KMS-11 (cell line): ENCODE data around the gene KCNH3.

Source experiments
- H2AFZ ChIP-seq: fragments of 200-600 bp; sonication (generic); 2 replicates; pipeline ENCODE4 v1.6.1; 2016; ENCODE audit warnings: antibody characterized with exemption, mixed run types, low read depth
- H3K27ac ChIP-seq: fragments of 200-600 bp; sonication (generic); 2 replicates; pipeline ENCODE4 v1.6.1; 2016; ENCODE audit warnings: mild to moderate bottlenecking, mixed run types
- H3K27me3 ChIP-seq: fragments of 200-600 bp; sonication (generic); 2 replicates; pipeline ENCODE4 v1.6.1; 2017; ENCODE audit warnings: mild to moderate bottlenecking, low read depth, mixed run types, moderate library complexity; ENCODE audit not compliant: insufficient read depth
- H3K36me3 ChIP-seq: fragments of 200-600 bp; sonication (generic); 2 replicates; pipeline ENCODE4 v1.6.1; 2017; ENCODE audit warnings: mild to moderate bottlenecking, mixed run types; ENCODE audit not compliant: insufficient read depth
- H3K4me1 ChIP-seq: fragments of 200-600 bp; sonication (generic); 2 replicates; pipeline ENCODE4 v1.6.1; 2016; ENCODE audit warnings: mild to moderate bottlenecking, low read depth, mixed run types; ENCODE audit not compliant: poor library complexity, severe bottlenecking
- H3K4me2 ChIP-seq: fragments of 200-600 bp; sonication (generic); 2 replicates; pipeline ENCODE4 v1.7.0; 2016; ENCODE audit warnings: mild to moderate bottlenecking, mixed run types
- H3K4me3 ChIP-seq: fragments of 200-600 bp; sonication (generic); IDR thresholded peaks from 2 replicates; pipeline ENCODE4 v1.6.1; 2017; ENCODE audit warnings: low read depth, low read length, mixed read lengths; ENCODE audit not compliant: insufficient read depth
- H3K79me2 ChIP-seq: fragments of 200-600 bp; sonication (generic); 2 replicates; pipeline ENCODE4 v1.6.1; 2016; ENCODE audit warnings: low read depth, mixed run types; ENCODE audit not compliant: insufficient read depth
- H3K9ac ChIP-seq: fragments of 200-600 bp; sonication (generic); 2 replicates; pipeline ENCODE4 v1.6.1; 2016; ENCODE audit warnings: mild to moderate bottlenecking, mixed run types
- H4K20me1 ChIP-seq: fragments of 200-600 bp; sonication (generic); 2 replicates; pipeline ENCODE4 v1.6.1; 2016; ENCODE audit warnings: mild to moderate bottlenecking, mixed run types; ENCODE audit not compliant: insufficient read depth
- TF ChIP-seq, protein P1 (sequence below): fragments of 200-600 bp; sonication (generic); conservative IDR thresholded peaks from 2 replicates; pipeline ENCODE4 v1.6.1; 2017; ENCODE audit warnings: low read depth, mild to moderate bottlenecking, antibody characterized with exemption, low read length, moderate library complexity, mixed read lengths

Gene KCNH3

DNA sequence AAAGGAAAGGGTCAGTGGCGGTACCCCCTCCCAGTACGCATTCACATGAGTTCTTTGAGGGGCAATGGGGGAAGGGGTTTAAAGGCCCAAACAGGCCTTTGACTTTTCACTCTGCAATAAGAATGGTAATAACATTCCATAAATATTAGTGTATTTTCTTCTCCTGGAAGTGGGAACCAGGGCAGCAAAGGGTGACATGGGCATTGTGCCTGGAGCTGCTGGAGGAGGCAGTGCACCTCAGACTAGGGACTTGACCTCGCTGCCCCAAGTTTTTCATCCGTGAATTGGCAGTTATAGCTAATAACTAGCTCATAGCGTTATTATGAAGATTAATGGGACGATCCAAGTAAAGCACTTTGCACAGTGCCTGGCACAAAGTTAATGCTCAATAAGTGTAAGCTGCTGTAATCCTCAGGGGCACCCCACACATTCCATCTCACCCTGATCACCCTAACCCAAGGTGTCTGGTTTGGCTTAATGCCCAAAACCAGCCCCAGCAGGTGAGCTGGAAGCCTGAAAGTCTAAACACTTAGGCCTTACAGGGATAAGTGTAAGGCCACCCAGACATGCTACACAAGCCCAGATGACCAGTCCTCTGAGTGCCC lies 2.8 kb upstream of the KCNH3 start:
- H3K9ac ChIP-seq: no peak overlapping the region
- peaks cover 28% of the 10 kb centered on the region for H3K27me3 ChIP-seq
- no peak overlapping the region for H2AFZ ChIP-seq
- H3K36me3 ChIP-seq: no peaks in the 10 kb centered on the region
- no peak overlapping the region for H3K4me2 ChIP-seq
- no peak overlapping the region for H3K4me3 ChIP-seq
- no peak overlapping the region for H3K27ac ChIP-seq
- peaks cover 27% of the 10 kb centered on the region for H3K4me1 ChIP-seq
- no peaks in the 10 kb centered on the region for H4K20me1 ChIP-seq
- TF ChIP-seq, protein P1, sequence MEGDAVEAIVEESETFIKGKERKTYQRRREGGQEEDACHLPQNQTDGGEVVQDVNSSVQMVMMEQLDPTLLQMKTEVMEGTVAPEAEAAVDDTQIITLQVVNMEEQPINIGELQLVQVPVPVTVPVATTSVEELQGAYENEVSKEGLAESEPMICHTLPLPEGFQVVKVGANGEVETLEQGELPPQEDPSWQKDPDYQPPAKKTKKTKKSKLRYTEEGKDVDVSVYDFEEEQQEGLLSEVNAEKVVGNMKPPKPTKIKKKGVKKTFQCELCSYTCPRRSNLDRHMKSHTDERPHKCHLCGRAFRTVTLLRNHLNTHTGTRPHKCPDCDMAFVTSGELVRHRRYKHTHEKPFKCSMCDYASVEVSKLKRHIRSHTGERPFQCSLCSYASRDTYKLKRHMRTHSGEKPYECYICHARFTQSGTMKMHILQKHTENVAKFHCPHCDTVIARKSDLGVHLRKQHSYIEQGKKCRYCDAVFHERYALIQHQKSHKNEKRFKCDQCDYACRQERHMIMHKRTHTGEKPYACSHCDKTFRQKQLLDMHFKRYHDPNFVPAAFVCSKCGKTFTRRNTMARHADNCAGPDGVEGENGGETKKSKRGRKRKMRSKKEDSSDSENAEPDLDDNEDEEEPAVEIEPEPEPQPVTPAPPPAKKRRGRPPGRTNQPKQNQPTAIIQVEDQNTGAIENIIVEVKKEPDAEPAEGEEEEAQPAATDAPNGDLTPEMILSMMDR: no peak
- H3K79me2 ChIP-seq: no peaks in the 10 kb centered on the region

- Histone ChIP-seq H3K4me3 (no peak overlapping the region), H3K9ac (no peak overlapping the region), H3K27me3 (peaks cover 28% of the 10 kb centered on the region), H3K4me1 (peaks cover 27% of the 10 kb centered on the region), H3K27ac (no peak overlapping the region), H2AFZ (no peak overlapping the region), H3K36me3 (no peaks in the 10 kb centered on the region), H3K4me2 (no peak overlapping the region), H4K20me1 (no peaks in the 10 kb centered on the region), H3K79me2 (no peaks in the 10 kb centered on the region)
- TF ChIP-seq, protein P1: no peak
Measured at GRCh38 chr12:49536526-49537071, 2.2 kb upstream of the KCNH3 start.

- Histone ChIP-seq H3K27me3 (peaks cover 28% of the 10 kb centered on the region), H3K36me3 (no peaks in the 10 kb centered on the region), H3K4me1 (peaks cover 27% of the 10 kb centered on the region), H3K9ac (no peak overlapping the region), H4K20me1 (no peaks in the 10 kb centered on the region), H3K79me2 (no peaks in the 10 kb centered on the region), H2AFZ (no peak overlapping the region), H3K27ac (no peak overlapping the region), H3K4me2 (peak overlapping the region; percentile 93), H3K4me3 (no peak overlapping the region)
- TF ChIP-seq, protein P1: 0 out of 2 replicates have a peak, but pooled peaks have one; percentile 2
Measured at GRCh38 chr12:49537231-49537751, 1.5 kb upstream of the KCNH3 start.

DNA sequence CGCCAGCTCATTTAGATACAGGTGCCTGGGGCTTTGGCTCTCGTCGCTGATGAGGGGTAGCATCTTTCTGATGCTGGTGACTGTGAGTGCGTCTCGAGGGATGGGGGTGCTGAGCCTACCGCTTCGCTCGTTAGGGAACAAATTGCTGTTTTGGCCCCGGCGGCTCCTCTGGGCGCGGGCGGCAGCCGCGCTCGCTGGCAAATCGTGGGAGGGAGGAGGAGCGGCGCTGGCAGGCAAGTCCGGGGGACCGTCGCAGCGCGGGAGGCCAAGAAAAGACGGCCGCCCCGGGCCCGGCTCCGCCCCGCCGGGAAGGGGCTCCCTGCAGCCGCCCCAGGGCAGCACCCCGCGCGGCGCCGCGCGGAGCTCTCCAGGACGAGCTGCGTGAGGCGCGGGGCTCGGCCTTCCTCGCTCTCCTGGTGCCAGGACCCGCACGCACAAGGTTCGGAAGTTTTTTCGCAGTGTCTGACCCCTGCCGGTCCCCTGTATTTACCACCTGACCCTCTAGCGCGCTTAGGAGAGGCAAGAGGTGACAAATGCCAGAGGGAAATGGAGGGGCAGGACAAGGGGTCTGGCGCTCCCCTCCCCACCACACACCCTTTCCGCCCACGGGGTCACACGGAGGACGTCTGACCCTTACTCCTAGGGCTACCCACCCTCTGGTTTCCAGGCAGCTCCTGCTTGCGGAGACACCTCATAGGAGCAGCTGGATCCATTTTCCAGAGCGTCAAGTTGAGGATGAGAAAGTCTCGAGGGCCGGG lies 899 bp upstream of the KCNH3 start:
- Histone ChIP-seq H3K36me3 (no peaks in the 10 kb centered on the region), H3K9ac (no peak overlapping the region; the same call in 1 of the 2 replicates), H3K4me2 (peak overlapping the region; percentile 93), H3K27me3 (peaks cover 28% of the 10 kb centered on the region), H3K4me1 (peaks cover 27% of the 10 kb centered on the region), H2AFZ (peak overlapping the region; percentile 57), H3K4me3 (no peak overlapping the region), H4K20me1 (no peaks in the 10 kb centered on the region), H3K27ac (no peak overlapping the region), H3K79me2 (no peaks in the 10 kb centered on the region)
- TF ChIP-seq, protein P1: no peak
